Activated B cell treated with CpG ODN at 0.5 μM for 24 hours (primary cell): ENCODE data around the gene RPL10A. TPM values are rescaled to one million over a fixed set of nuclear protein-coding genes. Genes with fewer than 3 reads are reported as not detected.

Source experiments
- ATAC-seq: fragments of 200-7000 bp; cut with Tn5 transposase; one replicate; pipeline ENCODE4 v1.10.0; 2021; ENCODE audit warnings: low read depth, mild to moderate bottlenecking, moderate library complexity
- CTCF ChIA-PET: fragments of 350-600 bp; sonication (Branson Sonifier 250); formaldehyde crosslinking; loops from one replicate; lab custom pipeline; 2021; ENCODE audit warnings: antibody characterized with exemption; lab: Charles Lee
- POLR2A ChIA-PET: fragments of 350-600 bp; sonication (Branson Sonifier 250); formaldehyde crosslinking; loops from one replicate; lab custom pipeline; 2021; ENCODE audit warnings: antibody characterized with exemption; lab: Charles Lee
- DNase-seq: peaks from one replicate; pipeline ENCODE4 v3.0.0; 2022
- H3K27ac Mint-ChIP-seq: one replicate; pipeline ENCODE4 v1.8.0; 2020; ENCODE audit warnings: mixed read lengths
- H3K27me3 Mint-ChIP-seq: one replicate; pipeline ENCODE4 v1.8.0; 2021; ENCODE audit warnings: mixed read lengths
- H3K36me3 Mint-ChIP-seq: one replicate; pipeline ENCODE4 v1.8.0; 2021; ENCODE audit warnings: low read depth, mixed read lengths
- H3K4me1 Mint-ChIP-seq: one replicate; pipeline ENCODE4 v1.8.0; 2021; ENCODE audit warnings: mixed read lengths
- H3K4me3 Mint-ChIP-seq: one replicate; pipeline ENCODE4 v1.8.0; 2020; ENCODE audit warnings: mild to moderate bottlenecking, mixed read lengths
- H3K9me3 Mint-ChIP-seq: one replicate; pipeline ENCODE4 v1.8.0; 2020; ENCODE audit warnings: mixed read lengths
- intact Hi-C: fragments of 100-400 bp; cut with micrococcal nuclease; formaldehyde crosslinking; loops from one replicate; pipeline ENCODE4 v1.15.1; 2024
- total RNA-seq: library from RNA; stranded (reverse); gene quantifications from 2 replicates; pipeline ENCODE4 v1.2.3, GENCODE V29; 2022
- TF ChIP-seq, protein P1 (sequence below): fragments of 200-600 bp; IDR thresholded peaks from one replicate; pipeline ENCODE4 v1.8.0; 2022; ENCODE audit warnings: antibody characterized with exemption, mild to moderate bottlenecking

RPL10A gene
- total RNA-seq, 1 donor from 2014 or later = 2,485 TPM

DNA sequence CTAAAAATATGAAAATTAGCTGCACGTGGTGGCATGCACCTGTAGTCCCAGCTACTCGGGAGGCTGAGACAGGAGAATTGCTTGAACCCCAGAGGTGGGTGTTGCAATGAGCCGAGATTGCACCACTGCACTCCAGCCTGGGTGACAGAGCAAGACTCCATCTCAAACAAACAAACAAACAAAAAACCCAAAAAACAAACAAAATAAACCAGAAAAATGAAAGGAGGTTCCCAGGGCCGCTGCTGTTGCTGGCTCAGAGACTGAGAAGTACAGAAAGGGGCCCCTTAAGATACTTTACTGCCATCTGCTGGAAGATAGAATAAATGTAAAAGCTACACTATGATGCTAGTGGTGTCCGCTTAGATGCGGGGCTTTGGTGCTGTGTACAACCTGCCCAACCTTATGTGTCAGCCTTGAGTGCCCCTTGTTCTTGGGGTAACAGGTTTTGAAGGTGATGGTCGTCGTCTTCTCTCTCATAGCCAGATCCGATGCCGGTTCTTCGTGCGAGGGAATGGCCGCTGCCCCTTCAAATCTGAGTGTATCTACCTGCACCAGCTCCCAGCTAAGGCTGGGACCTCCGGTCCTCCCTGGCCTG lies 18.8 kb upstream of the RPL10A start:
- POLR2A ChIA-PET = interaction anchor here (0.6 to 1.8 kb wide), 10 partner anchors 9 to 1808 kb away, joined by 3 to 29 read pairs (median 4); partner anchors contain the start of genes DEF6, PPARD, RPL10A and TBC1D22B
- DNase-seq (peak; percentile 30), ATAC-seq (peak; percentile 41)
- TF ChIP-seq, protein P1, sequence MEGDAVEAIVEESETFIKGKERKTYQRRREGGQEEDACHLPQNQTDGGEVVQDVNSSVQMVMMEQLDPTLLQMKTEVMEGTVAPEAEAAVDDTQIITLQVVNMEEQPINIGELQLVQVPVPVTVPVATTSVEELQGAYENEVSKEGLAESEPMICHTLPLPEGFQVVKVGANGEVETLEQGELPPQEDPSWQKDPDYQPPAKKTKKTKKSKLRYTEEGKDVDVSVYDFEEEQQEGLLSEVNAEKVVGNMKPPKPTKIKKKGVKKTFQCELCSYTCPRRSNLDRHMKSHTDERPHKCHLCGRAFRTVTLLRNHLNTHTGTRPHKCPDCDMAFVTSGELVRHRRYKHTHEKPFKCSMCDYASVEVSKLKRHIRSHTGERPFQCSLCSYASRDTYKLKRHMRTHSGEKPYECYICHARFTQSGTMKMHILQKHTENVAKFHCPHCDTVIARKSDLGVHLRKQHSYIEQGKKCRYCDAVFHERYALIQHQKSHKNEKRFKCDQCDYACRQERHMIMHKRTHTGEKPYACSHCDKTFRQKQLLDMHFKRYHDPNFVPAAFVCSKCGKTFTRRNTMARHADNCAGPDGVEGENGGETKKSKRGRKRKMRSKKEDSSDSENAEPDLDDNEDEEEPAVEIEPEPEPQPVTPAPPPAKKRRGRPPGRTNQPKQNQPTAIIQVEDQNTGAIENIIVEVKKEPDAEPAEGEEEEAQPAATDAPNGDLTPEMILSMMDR = no peak
- no peaks in the 10 kb centered on the region for H3K36me3 Mint-ChIP-seq
- no peaks in the 10 kb centered on the region for H3K27me3 Mint-ChIP-seq
- no peak overlapping the region for H3K27ac Mint-ChIP-seq
- peaks cover 26% of the 10 kb centered on the region for H3K4me1 Mint-ChIP-seq
- intact Hi-C loops = loop anchor here (1.0 kb wide), 3 partner anchors 107 to 152 kb away; partner anchors contain the start of genes DEF6 and PPARD
- CTCF ChIA-PET = interaction anchor here (0.7 to 6.2 kb wide), 20 partner anchors 13 to 287 kb away, joined by 3 to 84 read pairs (median 4); partner anchors contain the start of genes DEF6, PPARD and RPL10A
- no peak overlapping the region for H3K4me3 Mint-ChIP-seq
- H3K9me3 Mint-ChIP-seq = no peaks in the 10 kb centered on the region

DNA sequence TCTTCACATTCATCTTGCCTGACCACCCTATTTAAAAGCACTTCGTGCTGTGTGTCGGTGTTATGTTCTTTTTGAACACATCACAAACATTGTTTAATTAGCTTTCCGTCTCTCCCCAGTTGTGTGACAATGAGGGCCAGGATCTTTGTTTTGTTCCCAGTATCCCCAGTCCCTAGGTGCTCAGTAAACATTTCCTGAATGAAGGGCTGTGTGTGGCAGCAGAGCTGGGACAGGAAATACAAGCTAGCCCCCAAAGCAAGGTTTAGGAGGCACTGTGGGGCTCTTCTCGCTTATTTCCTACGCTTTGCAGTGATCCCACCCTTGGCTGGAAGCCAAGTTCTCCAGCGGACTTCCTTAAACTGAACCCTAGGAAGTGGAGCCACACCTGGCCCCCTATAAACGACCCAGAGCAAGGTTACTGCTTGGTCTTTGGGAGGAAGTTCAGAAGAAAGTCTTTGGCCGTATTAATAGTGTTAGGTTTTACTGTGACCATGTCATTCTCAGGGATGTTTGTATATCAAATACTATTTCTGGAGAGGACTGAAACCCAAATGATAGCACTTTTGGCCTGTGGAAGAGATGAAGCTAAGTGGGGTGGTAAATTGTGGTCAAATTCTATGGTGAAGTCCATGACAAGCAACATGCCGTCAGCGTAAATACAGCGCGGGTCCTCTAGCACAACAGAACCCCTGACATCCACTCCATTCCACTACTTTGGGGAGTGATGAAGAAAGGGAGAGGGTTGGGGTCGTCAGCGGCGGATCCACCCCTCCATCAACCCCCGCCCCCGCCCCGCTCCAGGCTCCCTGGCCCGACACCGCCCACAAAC lies 16.6 kb upstream of the RPL10A start:
- CTCF ChIA-PET = interaction anchor here (0.8 to 6.2 kb wide), 5 partner anchors 16 to 158 kb away, joined by 4 to 81 read pairs (median 15); partner anchors contain the start of genes DEF6, PPARD and RPL10A
- TF ChIP-seq, protein P1 = no peak
- intact Hi-C loops = loop anchor here (1.0 kb wide), 2 partner anchors 17 to 280 kb away; partner anchors contain the start of gene RPL10A
- peaks cover 27% of the 10 kb centered on the region for H3K4me1 Mint-ChIP-seq
- H3K27ac Mint-ChIP-seq = peak overlapping the region; percentile 5
- H3K36me3 Mint-ChIP-seq = peaks cover 12% of the 10 kb centered on the region
- H3K9me3 Mint-ChIP-seq = no peaks in the 10 kb centered on the region
- ATAC-seq = no peak
- no peaks in the 10 kb centered on the region for H3K27me3 Mint-ChIP-seq
- POLR2A ChIA-PET = interaction anchor here (0.6 to 2.9 kb wide), 9 partner anchors 15 to 192 kb away, joined by 3 to 20 read pairs (median 5); partner anchors contain the start of genes PPARD, RPL10A and ZNF76
- no peak for DNase-seq
- peak overlapping the region; percentile 86 for H3K4me3 Mint-ChIP-seq

DNA sequence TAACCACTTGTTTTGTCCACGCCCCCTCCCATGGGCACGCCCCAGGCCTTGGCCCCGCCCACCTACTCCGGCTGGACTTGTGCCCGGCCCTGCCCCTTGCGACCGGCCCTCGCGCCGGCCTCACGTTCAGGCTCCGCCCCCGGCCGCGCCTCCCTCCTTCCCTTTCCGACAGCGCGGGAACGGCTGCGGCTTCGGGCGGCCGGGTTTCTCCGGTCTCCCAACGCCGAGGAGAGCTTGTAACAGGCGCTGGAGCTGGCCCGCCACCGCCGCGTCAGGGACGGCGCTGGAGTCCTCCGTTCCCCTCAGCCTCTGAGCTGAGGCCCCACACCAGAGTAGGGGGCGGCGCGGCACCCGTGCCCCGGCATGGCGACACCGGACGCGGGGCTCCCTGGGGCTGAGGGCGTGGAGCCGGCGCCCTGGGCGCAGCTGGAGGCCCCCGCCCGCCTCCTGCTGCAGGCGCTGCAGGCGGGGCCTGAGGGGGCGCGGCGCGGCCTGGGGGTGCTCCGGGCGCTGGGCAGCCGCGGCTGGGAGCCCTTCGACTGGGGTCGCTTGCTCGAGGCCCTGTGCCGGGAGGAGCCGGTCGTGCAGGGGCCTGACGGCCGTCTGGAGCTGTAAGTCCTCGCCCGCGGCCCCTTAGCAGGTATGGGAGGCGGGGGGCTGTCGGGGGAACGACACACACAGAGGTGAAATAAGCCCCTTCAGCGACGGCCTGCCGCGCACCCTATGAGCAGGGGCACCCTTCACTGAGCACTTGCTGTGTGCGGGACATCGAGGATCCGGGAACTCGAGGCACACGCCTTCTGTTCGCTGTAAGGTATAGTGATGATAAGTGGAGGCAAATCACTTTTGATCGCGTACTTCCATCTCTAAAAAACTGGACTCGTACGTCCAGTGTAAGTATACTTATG lies 15.8 kb upstream of the RPL10A start, which contains the start of gene FANCE:
Gene FANCE, plus strand, starts transcription at position 156 of the 908 bp plus-strand sequence. Its CDS starts 208 bp downstream, at position 364.
- Mint-ChIP-seq H3K27ac (peak within 1 kb of the TSS; percentile 5), H3K4me3 (peak within 1 kb of the TSS; percentile 86), H3K27me3 (no peaks in the 10 kb centered on the region), H3K4me1 (peaks cover 27% of the 10 kb centered on the region), H3K9me3 (no peaks in the 10 kb centered on the region), H3K36me3 (peaks cover 12% of the 10 kb centered on the region)
- CTCF ChIA-PET = interaction anchor here (3.1 to 6.2 kb wide), 3 partner anchors 15 to 155 kb away, joined by 15 to 81 read pairs (median 35); partner anchors contain the start of genes DEF6, PPARD and RPL10A
- intact Hi-C loops = loop anchor here (1.0 kb wide), 2 partner anchors 16 to 279 kb away; partner anchors contain the start of gene RPL10A
- DNase-seq = peak; percentile 97
- peak; percentile 90 for ATAC-seq
- TF ChIP-seq, protein P1 = no peak
- POLR2A ChIA-PET = interaction anchor here (0.6 to 2.9 kb wide), 9 partner anchors 14 to 193 kb away, joined by 3 to 20 read pairs (median 5); partner anchors contain the start of genes DEF6, PPARD, RPL10A and ZNF76

DNA sequence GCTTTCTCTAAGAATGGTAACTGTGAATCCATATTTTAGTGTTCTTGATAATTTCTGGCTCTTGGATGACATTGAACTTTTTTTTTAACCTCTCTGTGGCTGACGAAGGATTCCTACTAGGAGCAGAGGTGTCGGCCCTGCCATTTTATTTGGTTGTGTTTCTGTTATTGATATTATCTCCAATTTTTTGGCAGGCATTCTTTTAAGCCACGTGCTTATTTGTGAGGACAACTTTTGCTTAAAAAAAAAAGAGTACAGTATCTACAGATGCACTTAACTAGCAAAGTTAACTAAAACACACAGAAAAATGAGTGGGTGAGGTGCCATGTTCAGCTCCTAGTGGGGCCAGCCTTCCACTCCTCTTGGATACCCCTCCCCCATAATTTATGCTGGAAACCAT lies 15.0 kb upstream of the RPL10A start:
- Mint-ChIP-seq H3K27me3 (no peaks in the 10 kb centered on the region), H3K36me3 (peaks cover 16% of the 10 kb centered on the region), H3K4me3 (peak overlapping the region; percentile 71), H3K9me3 (no peaks in the 10 kb centered on the region), H3K4me1 (peaks cover 27% of the 10 kb centered on the region), H3K27ac (no peak overlapping the region)
- TF ChIP-seq, protein P1 = no peak
- DNase-seq (no peak), ATAC-seq (no peak)
- intact Hi-C loops = no loop called here
- CTCF ChIA-PET = interaction anchor here (1.9 to 3.3 kb wide), 3 partner anchors 14 to 110 kb away, joined by 5 to 35 read pairs (median 15); partner anchors contain the start of genes PPARD and RPL10A
- POLR2A ChIA-PET = interaction anchor here (0.5 to 1.8 kb wide), 3 partner anchors 110 to 153 kb away, joined by 3 to 17 read pairs (median 5); partner anchors contain the start of gene PPARD
